Retinal pigment epithelial cell (primary cell): ENCODE results near the gene COP1.
"Not testable (repeated sequence)": the region's sequence is repeated elsewhere in the genome, so short reads cannot be mapped to it uniquely, and the experiment has no call there.

ENCODE experiments used
- DNase-seq: peaks from one replicate; pipeline ENCODE4 v3.0.0-alpha.2; 2010; ENCODE audit warnings: low read depth
- H3K4me3 ChIP-seq: 2 replicates; pipeline ENCODE4 v1.5.1; 2011; ENCODE audit warnings: mild to moderate bottlenecking, low read length, control low read depth, moderate library complexity
- CTCF ChIP-seq: conservative IDR thresholded peaks from 2 replicates; pipeline ENCODE4 v1.5.1; 2011; ENCODE audit warnings: low read depth, low read length, control low read depth, inconsistent platforms

COP1 gene

GRCh38 chr1:176029609-176030008 lies 177.5 kb downstream of the COP1 start:
- H3K4me3 ChIP-seq: no peak overlapping the region
- TF ChIP-seq CTCF: no peak
- DNase-seq: no peak

- H3K4me3 ChIP-seq: no peak overlapping the region
- no peak for TF ChIP-seq CTCF
- no peak for DNase-seq
These were observed 177.9 kb downstream of the COP1 start for GRCh38 chr1:176029155-176029554.

GRCh38 chr1:176027934-176028333 lies 179.2 kb downstream of the COP1 start:
- not testable (repeated sequence) for H3K4me3 ChIP-seq, DNase-seq

GRCh38 chr1:176022574-176022973 lies 184.5 kb downstream of the COP1 start:
- H3K4me3 ChIP-seq: no peak overlapping the region
- no peak for TF ChIP-seq CTCF
- DNase-seq: no peak

- TF ChIP-seq CTCF: no peak
- DNase-seq: no peak
- no peak overlapping the region for H3K4me3 ChIP-seq
These were observed 189.4 kb downstream of the COP1 start for GRCh38 chr1:176017722-176018121.

DNA sequence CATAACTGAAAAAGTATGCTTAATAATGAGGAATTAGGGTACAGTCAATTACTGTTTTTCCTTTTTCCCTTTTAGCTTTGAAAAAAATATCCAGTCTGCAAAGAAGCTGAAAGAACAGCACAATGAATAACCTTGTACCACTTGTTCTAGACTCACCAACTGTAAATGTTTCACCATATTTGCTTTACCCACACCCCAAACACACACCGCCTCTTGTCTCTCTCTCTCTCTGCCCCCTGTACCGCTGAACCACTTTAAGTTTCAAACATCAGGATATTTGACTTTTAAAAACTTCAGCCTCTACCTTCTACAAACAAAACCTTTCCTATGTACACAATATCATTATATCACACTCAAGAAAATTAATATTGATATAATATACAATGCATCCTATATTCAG lies 197.1 kb downstream of the COP1 start:
- TF ChIP-seq CTCF: no peak
- no peak for DNase-seq
- H3K4me3 ChIP-seq: no peak overlapping the region

GRCh38 chr1:176007756-176008389 lies 199.2 kb downstream of the COP1 start:
- not testable (repeated sequence) for H3K4me3 ChIP-seq, DNase-seq

GRCh38 chr1:175994660-175995059 lies 212.4 kb downstream of the COP1 start:
- H3K4me3 ChIP-seq, DNase-seq: not testable (repeated sequence)

GRCh38 chr1:175992825-175993224 lies 214.3 kb downstream of the COP1 start:
- not testable (repeated sequence) for H3K4me3 ChIP-seq, DNase-seq

GRCh38 chr1:175992202-175992601 lies 214.9 kb downstream of the COP1 start:
- not testable (repeated sequence) for DNase-seq, H3K4me3 ChIP-seq
